CD4-positive, alpha-beta T cell treated with Interferon gamma for 1 hour (primary cell): ENCODE results near the gene ADAMTS2.

Experiments
- DNase-seq: peaks from one replicate; pipeline ENCODE4 v3.0.0-alpha.2; 2020

Gene ADAMTS2

GRCh38 chr5:179345433-179346321, at the start of gene ADAMTS2:
TSS of gene ADAMTS2 (minus strand) at chr5:179345461. CDS start at chr5:179345328, 133 bp downstream.
- DNase-seq, result no peak

- no peak for DNase-seq
Measured at GRCh38 chr5:179393078-179393477, 47.8 kb upstream of the ADAMTS2 start.

GRCh38 chr5:179387151-179388110, 42.2 kb upstream of the ADAMTS2 start:
- DNase-seq, result no peak

- DNase-seq, result no peak
Measured at GRCh38 chr5:179385914-179386313, 40.7 kb upstream of the ADAMTS2 start.

GRCh38 chr5:179382486-179382885, 37.2 kb upstream of the ADAMTS2 start:
- DNase-seq, result no peak

- no peak for DNase-seq
Measured at GRCh38 chr5:179381691-179382090, 36.4 kb upstream of the ADAMTS2 start.

GRCh38 chr5:179380211-179381035, 35.2 kb upstream of the ADAMTS2 start:
- DNase-seq, result no peak

- no peak for DNase-seq
Measured at GRCh38 chr5:179379321-179379890, 34.1 kb upstream of the ADAMTS2 start.

- DNase-seq, result no peak
Measured at GRCh38 chr5:179378441-179379271, 33.4 kb upstream of the ADAMTS2 start.

- DNase-seq, result no peak
Measured at GRCh38 chr5:179378116-179378440, 32.8 kb upstream of the ADAMTS2 start.

- DNase-seq, result no peak
Measured at GRCh38 chr5:179377421-179378115, 32.3 kb upstream of the ADAMTS2 start.

GRCh38 chr5:179376701-179377420, 31.6 kb upstream of the ADAMTS2 start:
- DNase-seq, result no peak

GRCh38 chr5:179375831-179376365, 30.6 kb upstream of the ADAMTS2 start:
- no peak for DNase-seq

GRCh38 chr5:179375236-179375685, 30.0 kb upstream of the ADAMTS2 start:
- no peak for DNase-seq

GRCh38 chr5:179374506-179375235, 29.4 kb upstream of the ADAMTS2 start:
- DNase-seq, result no peak

GRCh38 chr5:179373961-179374505, 28.8 kb upstream of the ADAMTS2 start:
- DNase-seq, result no peak

- no peak for DNase-seq
Measured at GRCh38 chr5:179373101-179373934, 28.1 kb upstream of the ADAMTS2 start.
